HG03558 (cell line): ENCODE results near the gene OLFML1.
A peak's percentile ranks its signal among the peaks of the same experiment; 100 is the strongest.

Experiments used
- ATAC-seq: cut with Tn5 transposase; IDR thresholded peaks from one replicate; pipeline ENCODE4 v1.9.1; 2021; ENCODE audit warnings: moderate number of reproducible peaks; ENCODE audit not compliant: unreplicated experiment; ENCODE audit errors: extremely low read depth

OLFML1 gene

GRCh38 chr11:7473717-7474116 lies 11.6 kb upstream of the OLFML1 start:
- peak; percentile 79 for ATAC-seq

- ATAC-seq, result no peak
Measured at GRCh38 chr11:7480113-7480512, 5.2 kb upstream of the OLFML1 start.

- no peak for ATAC-seq
Measured at GRCh38 chr11:7484131-7484530, 1.2 kb upstream of the OLFML1 start.

- ATAC-seq, result no peak
Measured at GRCh38 chr11:7484645-7485044, 661 bp upstream of the OLFML1 start.

GRCh38 chr11:7486098-7486780 lies 933 bp downstream of the OLFML1 start:
- no peak for ATAC-seq

- no peak for ATAC-seq
Measured at GRCh38 chr11:7486781-7487140, 1.5 kb downstream of the OLFML1 start.

GRCh38 chr11:7487360-7487759 lies 2.1 kb downstream of the OLFML1 start:
- ATAC-seq, result no peak

- ATAC-seq, result no peak
Measured at GRCh38 chr11:7488681-7489080, 3.4 kb downstream of the OLFML1 start.

GRCh38 chr11:7489376-7489775 lies 4.1 kb downstream of the OLFML1 start:
- ATAC-seq, result no peak

- ATAC-seq, result no peak
Measured at GRCh38 chr11:7490054-7490453, 4.7 kb downstream of the OLFML1 start.

- ATAC-seq, result no peak
Measured at GRCh38 chr11:7490535-7490934, 5.2 kb downstream of the OLFML1 start.

GRCh38 chr11:7492253-7492652 lies 6.9 kb downstream of the OLFML1 start:
- no peak for ATAC-seq

- ATAC-seq, result no peak
Measured at GRCh38 chr11:7493670-7494069, 8.4 kb downstream of the OLFML1 start.

GRCh38 chr11:7494086-7494745 lies 8.9 kb downstream of the OLFML1 start:
- ATAC-seq, result no peak

- ATAC-seq, result peak; percentile 75
Measured at GRCh38 chr11:7495882-7496551, 10.7 kb downstream of the OLFML1 start.

GRCh38 chr11:7498193-7498592 lies 12.9 kb downstream of the OLFML1 start:
- no peak for ATAC-seq

GRCh38 chr11:7499081-7499480 lies 13.8 kb downstream of the OLFML1 start:
- no peak for ATAC-seq

GRCh38 chr11:7500251-7500650 lies 14.9 kb downstream of the OLFML1 start:
- ATAC-seq, result no peak

GRCh38 chr11:7501251-7501650 lies 15.9 kb downstream of the OLFML1 start:
- ATAC-seq, result no peak

GRCh38 chr11:7501894-7502293 lies 16.6 kb downstream of the OLFML1 start:
- ATAC-seq, result no peak

- ATAC-seq, result no peak
Measured at GRCh38 chr11:7506243-7506642, 20.9 kb downstream of the OLFML1 start.

- ATAC-seq, result no peak
Measured at GRCh38 chr11:7508087-7508486, 22.8 kb downstream of the OLFML1 start.
